ENCODE results near the gene RFTN2. TPM values are rescaled to one million over a fixed set of nuclear protein-coding genes. Genes with fewer than 3 reads are reported as not detected.

Gene RFTN2
- total RNA-seq, 2 experiments from 2014 or later, result not detected

DNA sequence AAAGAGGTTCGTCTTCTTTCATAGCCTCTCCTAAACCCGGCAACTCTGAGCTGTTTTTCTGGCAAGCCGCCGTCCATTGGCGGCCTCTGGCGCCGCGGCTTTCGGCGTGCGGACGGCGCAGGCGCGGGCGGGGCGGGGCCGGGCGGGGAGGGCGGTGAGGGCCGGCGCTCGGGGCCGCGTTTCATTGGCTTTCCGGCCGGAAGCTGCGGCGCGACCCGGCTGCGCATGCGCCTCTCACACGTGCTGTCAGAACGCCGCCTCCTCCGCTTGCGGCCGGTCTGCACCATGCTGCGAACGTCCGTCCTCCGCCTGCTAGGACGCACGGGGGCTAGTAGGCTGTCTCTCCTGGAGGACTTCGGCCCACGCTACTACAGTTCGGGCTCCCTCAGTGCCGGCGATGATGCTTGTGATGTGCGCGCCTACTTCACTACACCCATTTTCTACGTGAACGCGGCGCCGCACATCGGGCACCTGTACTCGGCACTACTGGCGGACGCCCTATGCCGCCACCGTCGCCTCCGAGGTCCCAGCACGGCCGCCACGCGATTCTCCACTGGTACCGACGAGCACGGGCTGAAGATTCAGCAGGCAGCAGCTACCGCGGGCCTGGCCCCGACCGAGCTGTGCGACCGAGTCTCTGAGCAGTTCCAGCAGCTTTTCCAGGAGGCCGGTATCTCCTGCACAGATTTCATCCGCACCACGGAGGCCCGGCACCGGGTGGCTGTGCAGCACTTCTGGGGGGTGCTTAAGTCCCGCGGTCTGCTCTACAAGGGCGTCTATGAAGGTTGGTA, 29.9 kb upstream of the RFTN2 start, which contains the start of gene MARS2:
TSS of gene MARS2 (plus strand) at position 249 of the 791 bp plus-strand sequence. CDS start at position 286, 37 bp downstream.
- Histone ChIP-seq H3K79me2 (ENCODE audit: insufficient read depth, low read depth, low read length) (peaks cover 48% of the 10 kb centered on the region), H3K27ac (ENCODE audit: low read depth, low read length, poor library complexity, severe bottlenecking) (peak within 1 kb of the TSS; percentile 47), H3K9me3 (ENCODE audit: low read length) (no peaks in the 10 kb centered on the region), H3K9me2 (ENCODE audit: insufficient read depth, low read length) (no peaks in the 10 kb centered on the region), H3K4me1 (ENCODE audit: insufficient read depth, low read length, poor library complexity, severe bottlenecking) (peaks cover 26% of the 10 kb centered on the region), H3K4me2 (ENCODE audit: low read length) (peak within 1 kb of the TSS; percentile 94), H3K36me3 (ENCODE audit: insufficient read depth, low read length) (peaks cover 29% of the 10 kb centered on the region), H4K20me1 (ENCODE audit: insufficient read depth, low read length) (peaks cover 33% of the 10 kb centered on the region), H3K4me3 (ENCODE audit: low read depth, low read length, poor library complexity, severe bottlenecking) (peak within 1 kb of the TSS; percentile 90), H2AFZ (ENCODE audit: low read length) (peak within 1 kb of the TSS; percentile 94)
- ChIA-PET CTCF (ENCODE audit: unreplicated experiment) (interaction anchor here (0.7 to 1.0 kb wide), 2 partner anchors 12 to 322 kb away, joined by 3 to 4 read pairs; no protein-coding TSS in a partner anchor), POLR2A (interaction anchor here (0.6 to 2.8 kb wide), 7 partner anchors 10 to 1429 kb away, joined by 3 to 23 read pairs (median 3); partner anchors contain the start of gene SF3B1)
- intact Hi-C loops (cut with micrococcal nuclease; ENCODE audit: unreplicated experiment), result loop anchor here (2.0 to 10.0 kb wide), 5 partner anchors 189 to 1061 kb away; partner anchors contain the start of genes COQ10B and MOB4
- TF ChIP-seq, protein P1, sequence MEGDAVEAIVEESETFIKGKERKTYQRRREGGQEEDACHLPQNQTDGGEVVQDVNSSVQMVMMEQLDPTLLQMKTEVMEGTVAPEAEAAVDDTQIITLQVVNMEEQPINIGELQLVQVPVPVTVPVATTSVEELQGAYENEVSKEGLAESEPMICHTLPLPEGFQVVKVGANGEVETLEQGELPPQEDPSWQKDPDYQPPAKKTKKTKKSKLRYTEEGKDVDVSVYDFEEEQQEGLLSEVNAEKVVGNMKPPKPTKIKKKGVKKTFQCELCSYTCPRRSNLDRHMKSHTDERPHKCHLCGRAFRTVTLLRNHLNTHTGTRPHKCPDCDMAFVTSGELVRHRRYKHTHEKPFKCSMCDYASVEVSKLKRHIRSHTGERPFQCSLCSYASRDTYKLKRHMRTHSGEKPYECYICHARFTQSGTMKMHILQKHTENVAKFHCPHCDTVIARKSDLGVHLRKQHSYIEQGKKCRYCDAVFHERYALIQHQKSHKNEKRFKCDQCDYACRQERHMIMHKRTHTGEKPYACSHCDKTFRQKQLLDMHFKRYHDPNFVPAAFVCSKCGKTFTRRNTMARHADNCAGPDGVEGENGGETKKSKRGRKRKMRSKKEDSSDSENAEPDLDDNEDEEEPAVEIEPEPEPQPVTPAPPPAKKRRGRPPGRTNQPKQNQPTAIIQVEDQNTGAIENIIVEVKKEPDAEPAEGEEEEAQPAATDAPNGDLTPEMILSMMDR (conservative IDR thresholded peaks at IDR 0.05; ENCODE audit: low read length), result no peak
- TF ChIP-seq EZH2phosphoT487 (IDR thresholded peaks at IDR 0.05; ENCODE audit: borderline replicate concordance, low read depth, low read length), result no peak
- peak; percentile 95 for DNase-seq (ENCODE audit: low spot score)
- no TSS peak for BruUV-seq (replicated peaks)

DNA sequence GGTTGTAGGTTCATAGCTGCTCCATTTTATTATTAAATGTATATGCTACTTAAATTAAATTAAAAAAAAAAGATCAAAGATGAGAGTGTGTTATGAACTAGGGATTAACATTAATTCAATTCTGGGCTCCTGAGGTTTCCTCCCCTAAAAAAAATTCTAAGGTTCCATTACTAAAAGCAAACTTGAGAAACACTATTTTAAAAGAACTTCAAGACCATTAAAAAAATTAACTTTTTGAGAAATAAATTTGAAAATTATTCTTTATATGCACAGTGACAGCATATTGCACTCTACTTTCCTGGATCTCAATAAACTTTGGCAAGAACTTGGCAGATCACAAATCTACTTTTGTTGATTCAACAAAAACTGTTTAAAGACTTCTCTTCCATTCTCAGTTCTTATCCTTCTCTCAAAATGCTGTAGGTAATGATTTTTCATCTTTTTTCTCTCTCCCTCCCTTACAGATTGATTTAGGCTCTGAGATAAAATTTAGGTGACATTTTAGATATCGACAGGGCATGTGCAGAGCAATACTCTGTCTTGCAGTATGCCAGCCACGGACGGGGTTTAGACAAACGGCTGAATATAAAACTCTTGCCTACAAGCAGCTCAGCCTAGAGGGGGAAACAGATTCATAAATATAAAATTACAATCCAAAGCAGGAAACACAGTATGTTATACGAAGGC, 29.2 kb upstream of the RFTN2 start:
- DNase-seq (ENCODE audit: low spot score), result no peak
- BruUV-seq (replicated peaks), result TSS peak; percentile 94

More for the DNA sequence above, 29.2 kb upstream of the RFTN2 start:
- H3K9me3 ChIP-seq (ENCODE audit: low read length), result no peaks in the 10 kb centered on the region
- H3K79me2 ChIP-seq (ENCODE audit: insufficient read depth, low read depth, low read length), result peaks cover 41% of the 10 kb centered on the region
- H3K27ac ChIP-seq (ENCODE audit: low read depth, low read length, poor library complexity, severe bottlenecking), result peak overlapping the region; percentile 42
- TF ChIP-seq, protein P1 (conservative IDR thresholded peaks at IDR 0.05; ENCODE audit: low read length), result no peak
- TF ChIP-seq EZH2phosphoT487 (IDR thresholded peaks at IDR 0.05; ENCODE audit: borderline replicate concordance, low read depth, low read length), result no peak
- intact Hi-C loops (cut with micrococcal nuclease; ENCODE audit: unreplicated experiment), result loop anchor here (2.0 to 10.0 kb wide), 5 partner anchors 188 to 1060 kb away; partner anchors contain the start of genes COQ10B and MOB4
- H3K4me3 ChIP-seq (ENCODE audit: low read depth, low read length, poor library complexity, severe bottlenecking), result peak overlapping the region; percentile 90
- H3K36me3 ChIP-seq (ENCODE audit: insufficient read depth, low read length), result peaks cover 22% of the 10 kb centered on the region
- H3K4me2 ChIP-seq (ENCODE audit: low read length), result peak overlapping the region; percentile 71
- CTCF ChIA-PET (ENCODE audit: unreplicated experiment), result interaction anchor here (0.7 to 1.0 kb wide), 2 partner anchors 13 to 321 kb away, joined by 3 to 4 read pairs; no protein-coding TSS in a partner anchor
- POLR2A ChIA-PET, result interaction anchor here (0.6 to 2.8 kb wide), 6 partner anchors 11 to 1428 kb away, joined by 3 to 23 read pairs (median 4); partner anchors contain the start of gene SF3B1
- H3K4me1 ChIP-seq (ENCODE audit: insufficient read depth, low read length, poor library complexity, severe bottlenecking), result peaks cover 21% of the 10 kb centered on the region
- peak overlapping the region; percentile 94 for H2AFZ ChIP-seq (ENCODE audit: low read length)
- H4K20me1 ChIP-seq (ENCODE audit: insufficient read depth, low read length), result peaks cover 27% of the 10 kb centered on the region
- no peaks in the 10 kb centered on the region for H3K9me2 ChIP-seq (ENCODE audit: insufficient read depth, low read length)
